ENCODE results near the gene NR4A3. TPM values are rescaled to one million over a fixed set of nuclear protein-coding genes. Genes with fewer than 3 reads are reported as not detected.
A peak's percentile ranks its signal among the peaks of the same experiment; 100 is the strongest.

Gene NR4A3
- total and polyA plus RNA-seq, 2 donors (not counting 1 experiment from before 2014, with no cell fraction given), result 8.2 to 9.1 TPM

DNA sequence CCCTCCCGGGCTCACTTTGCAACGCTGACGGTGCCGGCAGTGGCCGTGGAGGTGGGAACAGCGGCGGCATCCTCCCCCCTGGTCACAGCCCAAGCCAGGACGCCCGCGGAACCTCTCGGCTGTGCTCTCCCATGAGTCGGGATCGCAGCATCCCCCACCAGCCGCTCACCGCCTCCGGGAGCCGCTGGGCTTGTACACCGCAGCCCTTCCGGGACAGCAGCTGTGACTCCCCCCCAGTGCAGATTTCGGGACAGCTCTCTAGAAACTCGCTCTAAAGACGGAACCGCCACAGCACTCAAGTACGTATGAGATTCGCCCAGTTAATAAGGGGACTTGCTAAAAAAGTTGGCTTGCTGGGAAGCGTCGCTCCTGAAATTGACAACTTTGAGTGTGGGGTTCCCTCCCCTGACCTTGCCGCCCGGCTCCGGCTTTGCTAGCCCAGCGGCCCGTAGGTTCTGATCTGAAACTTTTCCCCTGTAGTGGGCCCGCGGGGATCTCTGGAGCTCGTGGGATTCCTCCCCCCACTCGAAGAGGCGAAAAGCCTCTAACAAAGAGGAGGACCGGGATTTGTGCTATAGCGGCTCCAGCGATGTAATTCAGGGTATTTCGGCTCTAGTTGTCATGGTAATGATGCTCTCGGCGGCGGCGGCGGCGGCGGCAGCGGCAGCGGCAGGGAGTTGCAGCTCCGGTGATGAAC lies 572 bp downstream of the NR4A3 start:
- peak overlapping the region; percentile 73 for H3K4me2 ChIP-seq (ENCODE audit: extremely low read depth, insufficient read depth, low read length)
- H3K79me2 ChIP-seq (ENCODE audit: control insufficient read depth, insufficient read depth, low read length), result peaks cover 17% of the 10 kb centered on the region
- H3K4me1 ChIP-seq (ENCODE audit: control insufficient read depth, extremely low read depth, insufficient read depth, low read length), result no peaks in the 10 kb centered on the region
- no peaks in the 10 kb centered on the region for H3K36me3 ChIP-seq (ENCODE audit: control insufficient read depth, insufficient read depth, low read length)
- H2AFZ ChIP-seq (ENCODE audit: low read length), result peak overlapping the region; percentile 49
- no peaks in the 10 kb centered on the region for H4K20me1 ChIP-seq (ENCODE audit: control insufficient read depth, extremely low read depth, insufficient read depth, low read length)
- no peaks in the 10 kb centered on the region for H3K9me3 ChIP-seq (ENCODE audit: control insufficient read depth, insufficient read depth, low read depth, low read length)
- DNase-seq (ENCODE audit: low read depth in 2 of 2), result peak; percentile 53 to 60
- peak overlapping the region; percentile 97 for H3K27ac ChIP-seq (ENCODE audit: insufficient read depth, low read length)
- H3K27me3 ChIP-seq (ENCODE audit: control insufficient read depth, insufficient read depth, low read length), result no peaks in the 10 kb centered on the region
- TF ChIP-seq CTCF (conservative IDR thresholded peaks at IDR 0.05 in 1 of 2, IDR thresholded peaks at IDR 0.05 in 1 of 2; ENCODE audit: low read depth in 1 of 2, low read length in 2 of 2) (no peak), EZH2 (IDR thresholded peaks at IDR 0.05; ENCODE audit: low read length, missing control alignments) (no peak)
- peak overlapping the region; percentile 100 for H3K9ac ChIP-seq (ENCODE audit: insufficient read depth, low read length)
- peak overlapping the region; percentile 75 to 98 (median 88) for H3K4me3 ChIP-seq (replicated peaks in 1 of 4; ENCODE audit: control extremely low read depth in 1 of 4, insufficient read depth in 1 of 4, low read depth in 3 of 4, low read length in 4 of 4)

GRCh38 chr9:99822806-99823591 lies 1.3 kb downstream of the NR4A3 start:
- peak; percentile 38 to 53 for DNase-seq (ENCODE audit: low read depth in 2 of 2)
- H3K9me3 ChIP-seq (ENCODE audit: control insufficient read depth, insufficient read depth, low read depth, low read length), result no peaks in the 10 kb centered on the region
- H3K27ac ChIP-seq (ENCODE audit: insufficient read depth, low read length), result peak overlapping the region; percentile 97

More at GRCh38 chr9:99822806-99823591, 1.3 kb downstream of the NR4A3 start:
- H3K4me2 ChIP-seq (ENCODE audit: extremely low read depth, insufficient read depth, low read length), result peak overlapping the region; percentile 73
- H3K79me2 ChIP-seq (ENCODE audit: control insufficient read depth, insufficient read depth, low read length), result peaks cover 17% of the 10 kb centered on the region
- peak overlapping the region; percentile 38 for H2AFZ ChIP-seq (ENCODE audit: low read length)
- peak overlapping the region; percentile 100 for H3K9ac ChIP-seq (ENCODE audit: insufficient read depth, low read length)
- no peaks in the 10 kb centered on the region for H3K27me3 ChIP-seq (ENCODE audit: control insufficient read depth, insufficient read depth, low read length)
- peak overlapping the region; percentile 75 to 98 (median 88) for H3K4me3 ChIP-seq (replicated peaks in 1 of 4; ENCODE audit: control extremely low read depth in 1 of 4, insufficient read depth in 1 of 4, low read depth in 3 of 4, low read length in 4 of 4)
- H3K36me3 ChIP-seq (ENCODE audit: control insufficient read depth, insufficient read depth, low read length), result no peaks in the 10 kb centered on the region
- no peak for TF ChIP-seq EZH2 (IDR thresholded peaks at IDR 0.05; ENCODE audit: low read length, missing control alignments)
- no peak for TF ChIP-seq CTCF (conservative IDR thresholded peaks at IDR 0.05 in 1 of 2, IDR thresholded peaks at IDR 0.05 in 1 of 2; ENCODE audit: low read depth in 1 of 2, low read length in 2 of 2)
- H4K20me1 ChIP-seq (ENCODE audit: control insufficient read depth, extremely low read depth, insufficient read depth, low read length), result no peaks in the 10 kb centered on the region
- no peaks in the 10 kb centered on the region for H3K4me1 ChIP-seq (ENCODE audit: control insufficient read depth, extremely low read depth, insufficient read depth, low read length)

Measured in fibroblast of lung (primary cell).